IMR-90 (cell line): ENCODE data around the gene TCF3. TPM values are rescaled to one million over a fixed set of nuclear protein-coding genes. Genes with fewer than 3 reads are reported as not detected.

Experiments
- ATAC-seq: fragments of 200-7000 bp; cut with Tn5 transposase; 2 replicates; pipeline ENCODE4 v1.9.1; 2020; ENCODE audit warnings: low read depth, mild to moderate bottlenecking, moderate library complexity
- BruUV-seq: library from RNA; stranded (reverse); fragments of 400-500 nt; replicated peaks from 2 replicates; lab custom pipeline; 2021; lab: Mats Ljungman, UMichigan
- CTCF ChIA-PET: fragments of 300-600 bp; formaldehyde crosslinking; extraction: SDS; loops from one replicate; lab custom pipeline; 2021; ENCODE audit warnings: antibody characterized with exemption; lab: Yijun Ruan, JAX
- POLR2A ChIA-PET: fragments of 300-600 bp; sonication (Branson Sonifier 250); formaldehyde crosslinking; loops from one replicate; lab custom pipeline; 2022; ENCODE audit warnings: antibody characterized with exemption; ENCODE audit not compliant: unreplicated experiment; lab: Charles Lee
- DNase-seq: peaks from one replicate; pipeline ENCODE4 v3.0.0; 2013
- H2AFZ ChIP-seq: replicated peaks from 2 replicates; pipeline ENCODE3; 2013; ENCODE audit warnings: low read length, mild to moderate bottlenecking; ENCODE audit not compliant: poor library complexity
- H2AK5ac ChIP-seq: 2 replicates; pipeline ENCODE4 v1.6.1; 2013; ENCODE audit warnings: low read depth, low read length, inconsistent platforms
- H2AK9ac ChIP-seq: replicated peaks from 2 replicates; pipeline ENCODE3; 2013; ENCODE audit warnings: mild to moderate bottlenecking, low read depth, low read length, moderate library complexity; ENCODE audit not compliant: poor library complexity
- H2BK120ac ChIP-seq: 2 replicates; pipeline ENCODE4 v1.6.1; 2013; ENCODE audit warnings: low read depth, low read length, inconsistent platforms
- H2BK15ac ChIP-seq: 3 replicates; pipeline ENCODE4 v1.6.1; 2013; ENCODE audit warnings: low read depth, low read length, inconsistent platforms
- H2BK20ac ChIP-seq: 2 replicates; pipeline ENCODE4 v1.6.1; 2013; ENCODE audit warnings: low read depth, mild to moderate bottlenecking, inconsistent platforms, low read length, moderate library complexity
- H2BK5ac ChIP-seq: 2 replicates; pipeline ENCODE4 v1.6.1; 2013; ENCODE audit warnings: mild to moderate bottlenecking, low read depth, low read length, inconsistent platforms; ENCODE audit not compliant: poor library complexity, severe bottlenecking
- H3K14ac ChIP-seq: replicated peaks from 2 replicates; pipeline ENCODE4 v1.6.1; 2013; ENCODE audit warnings: low read depth, low read length, inconsistent platforms
- H3K18ac ChIP-seq: 2 replicates; pipeline ENCODE4 v1.6.1; 2013; ENCODE audit warnings: low read depth, low read length, control low read depth
- H3K23ac ChIP-seq: 2 replicates; pipeline ENCODE4 v1.6.1; 2013; ENCODE audit warnings: low read depth, low read length, inconsistent platforms
- H3K27ac ChIP-seq: 2 replicates; pipeline ENCODE4 v1.5.1; 2013; ENCODE audit warnings: mild to moderate bottlenecking, control low read depth, low read length; ENCODE audit not compliant: insufficient read depth
- H3K27me3 ChIP-seq: 2 replicates; pipeline ENCODE4 v1.6.1; 2013; ENCODE audit warnings: low read length; ENCODE audit not compliant: control insufficient read depth, insufficient read depth
- H3K36me3 ChIP-seq: 2 replicates; pipeline ENCODE4 v1.6.1; 2013; ENCODE audit warnings: low read length, mixed read lengths; ENCODE audit not compliant: control insufficient read depth, insufficient read depth
- H3K4ac ChIP-seq: 2 replicates; pipeline ENCODE4 v1.6.1; 2013; ENCODE audit warnings: low read depth, low read length, inconsistent platforms
- H3K4me1 ChIP-seq: 2 replicates; pipeline ENCODE4 v1.6.1; 2013; ENCODE audit warnings: low read length, mixed read lengths; ENCODE audit not compliant: control insufficient read depth, insufficient read depth
- H3K4me2 ChIP-seq: 2 replicates; pipeline ENCODE4 v1.6.1; 2013; ENCODE audit warnings: low read depth, mild to moderate bottlenecking, control low read depth, low read length, moderate library complexity
- H3K4me3 ChIP-seq: 2 replicates; pipeline ENCODE4 v1.5.1; 2013; ENCODE audit warnings: low read depth, mild to moderate bottlenecking, control low read depth, low read length, moderate library complexity; ENCODE audit not compliant: insufficient read depth
- H3K56ac ChIP-seq: 2 replicates; pipeline ENCODE4 v1.6.1; 2013; ENCODE audit warnings: low read length, inconsistent platforms; ENCODE audit not compliant: insufficient read depth; ENCODE audit errors: extremely low read depth
- H3K79me1 ChIP-seq, 2 experiments: 2 replicates each; pipeline ENCODE4 v1.6.1; 2013; ENCODE audit warnings: low read length in 2 of 2, inconsistent platforms in 1 of 2, low read depth in 1 of 2
- H3K9ac ChIP-seq: 2 replicates; pipeline ENCODE4 v1.6.1; 2013; ENCODE audit warnings: low read depth, low read length, control low read depth
- H3K9me1 ChIP-seq: 2 replicates; pipeline ENCODE4 v1.6.1; 2013; ENCODE audit warnings: low read length, inconsistent platforms; ENCODE audit not compliant: insufficient read depth
- H3K9me3 ChIP-seq: 2 replicates; pipeline ENCODE4 v1.6.1; 2013; ENCODE audit warnings: low read length; ENCODE audit not compliant: control insufficient read depth, insufficient read depth
- H4K20me1 ChIP-seq: 2 replicates; pipeline ENCODE4 v1.6.1; 2013; ENCODE audit warnings: low read length, inconsistent platforms; ENCODE audit not compliant: insufficient read depth
- H4K5ac ChIP-seq: 2 replicates; pipeline ENCODE4 v1.6.1; 2013; ENCODE audit warnings: mild to moderate bottlenecking, low read depth, low read length, control low read depth
- H4K8ac ChIP-seq, 2 experiments: 2 replicates each; pipeline ENCODE4 v1.6.1; 2013; ENCODE audit warnings: low read depth in 2 of 2, low read length in 2 of 2, control low read depth in 1 of 2, inconsistent platforms in 1 of 2
- H4K91ac ChIP-seq: 2 replicates; pipeline ENCODE4 v1.6.1; 2013; ENCODE audit warnings: low read depth, low read length, inconsistent platforms; ENCODE audit not compliant: insufficient read depth
- CHD1 ChIP-seq: IDR thresholded peaks from 2 replicates; pipeline ENCODE4 v1.6.1; 2012; ENCODE audit warnings: low read depth, low read length, improper control_type of control experiment
- ELK1 ChIP-seq: fragments of 150-350 bp; IDR thresholded peaks from 2 replicates; pipeline ENCODE4 v1.6.1; 2016; ENCODE audit warnings: low read depth, mild to moderate bottlenecking, low read length, moderate library complexity, borderline replicate concordance
- POLR2A ChIP-seq: IDR thresholded peaks from 2 replicates; pipeline ENCODE4 v1.6.1; 2012; ENCODE audit warnings: mild to moderate bottlenecking, low read depth, low read length
- RCOR1 ChIP-seq: IDR thresholded peaks from 2 replicates; pipeline ENCODE4 v1.6.1; 2012; ENCODE audit warnings: mild to moderate bottlenecking, low read length, improper control_type of control experiment; ENCODE audit not compliant: insufficient replicate concordance
- SMC3 ChIP-seq: fragments of 150-350 bp; IDR thresholded peaks from 2 replicates; pipeline ENCODE4 v1.6.1; 2016; ENCODE audit warnings: low read depth, mild to moderate bottlenecking, antibody characterized with exemption, low read length, moderate library complexity
- USF2 ChIP-seq: fragments of 150-350 bp; IDR thresholded peaks from 2 replicates; pipeline ENCODE4 v1.6.1; 2017; ENCODE audit warnings: mild to moderate bottlenecking, antibody characterized with exemption, low read length, low read depth
- WGBS, 2 experiments: methylation state at CpG; one replicate each; pipeline versions ENCODE4 v1.1.5 to v1.1.7; 2013; ENCODE audit warnings: missing lambda C conversion rate in 2 of 2; ENCODE audit not compliant: insufficient read length in 1 of 2; ENCODE audit errors: extremely low coverage in 2 of 2; 5-methylcytosine and 5-hydroxymethylcytosine counted together
- dilution Hi-C: fragments of 300-500 bp; cut with HindIII; formaldehyde crosslinking; loops from one replicate; pipeline ENCODE4 v1.14.3; 2018; ENCODE audit warnings: low sequenced_read_pairs; ENCODE audit not compliant: unreplicated experiment
- in situ Hi-C: fragments of 300-500 bp; cut with MboI; formaldehyde crosslinking; loops from 3 replicates; pipeline ENCODE4 v1.14.3; 2019; ENCODE audit warnings: low sequenced_read_pairs, inconsistent platforms, mixed read lengths
- intact Hi-C: fragments of 100-400 bp; cut with micrococcal nuclease; formaldehyde crosslinking; loops from 2 replicates; pipeline ENCODE4 v1.10.0; 2022
- polyA plus RNA-seq, 3 experiments: library from polyadenylated mRNA; depleted of rRNA; stranded (reverse); fragments of >200 nt; gene quantifications; 2 replicates each; pipeline ENCODE4 v1.2.3, GENCODE V29; 2012; ENCODE audit warnings: low replicate concordance in 1 of 3
- total RNA-seq: library from RNA; depleted of rRNA; stranded (reverse); fragments of >200 nt; gene quantifications from 2 replicates; pipeline ENCODE4 v1.2.3, GENCODE V29; 2012

The TCF3 gene
- total and polyA plus RNA-seq, 2 of the 4 experiments (the other 2 are of a cell fraction): 29.9 to 127 TPM

- Histone ChIP-seq H3K23ac (no peak overlapping the region), H2AFZ (no peak overlapping the region), H3K14ac (no peak overlapping the region), H3K79me1 (peaks cover 0 to 9% of the 10 kb centered on the region in 2 experiments; a peak in 2 of 4 replicates), H4K91ac (no peak overlapping the region), H3K9me3 (no peaks in the 10 kb centered on the region), H3K27ac (no peak overlapping the region), H3K9me1 (no peaks in the 10 kb centered on the region), H3K4me3 (no peak overlapping the region), H3K9ac (no peak overlapping the region), H3K4ac (no peak overlapping the region), H3K36me3 (peaks cover 47% of the 10 kb centered on the region), H3K4me2 (no peak overlapping the region), H3K27me3 (no peaks in the 10 kb centered on the region), H3K4me1 (no peaks in the 10 kb centered on the region), H4K5ac (no peak overlapping the region), H2AK9ac (no peak overlapping the region), H2AK5ac (no peak overlapping the region), H4K20me1 (peaks cover 4% of the 10 kb centered on the region), H2BK5ac (no peak overlapping the region), H3K56ac (no peak overlapping the region), H2BK20ac (no peak overlapping the region), H3K18ac (no peak overlapping the region), H4K8ac (no peak overlapping the region), H2BK120ac (no peak overlapping the region), H2BK15ac (no peak overlapping the region)
- WGBS, 2 experiments: 87% methylated on average over 39 of the region's 49 CpGs; no CpG with 5 or more reads in 1 of the 2 experiments
- intact Hi-C loops (no loop called here), dilution Hi-C loops (no loop called here), in situ Hi-C loops (no loop called here)
- POLR2A ChIA-PET: no interaction called here
- no TSS peak for BruUV-seq
- TF ChIP-seq RCOR1 (no peak), POLR2A (no peak), SMC3 (no peak), ELK1 (no peak), CHD1 (no peak), USF2 (no peak)
- CTCF ChIA-PET: no interaction called here
- DNase-seq: no peak
- ATAC-seq: no peak
Observed at GRCh38 chr19:1577929-1578618, 74.3 kb downstream of the TCF3 start.
